Measurements from ENCODE around the gene ULK3.

DNA sequence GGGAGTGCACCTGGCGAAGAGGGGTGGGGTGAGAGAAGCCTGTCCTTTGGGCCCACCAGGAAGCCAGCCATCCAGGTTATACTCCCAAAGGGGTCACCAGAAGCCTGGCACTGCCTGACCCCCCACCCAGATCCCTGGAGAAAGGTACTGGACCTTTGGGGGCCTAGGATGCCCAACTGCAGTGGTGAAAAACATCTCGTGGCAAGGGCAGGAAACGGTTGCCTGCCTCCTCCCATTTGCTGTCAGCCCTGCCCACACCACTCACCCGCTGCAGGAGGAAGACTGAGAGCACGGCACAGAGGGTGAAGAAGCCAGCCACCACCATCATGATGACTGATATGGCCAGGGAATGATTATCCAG lies 2.2 kb upstream of the ULK3 start:
- TF ChIP-seq, protein P1, sequence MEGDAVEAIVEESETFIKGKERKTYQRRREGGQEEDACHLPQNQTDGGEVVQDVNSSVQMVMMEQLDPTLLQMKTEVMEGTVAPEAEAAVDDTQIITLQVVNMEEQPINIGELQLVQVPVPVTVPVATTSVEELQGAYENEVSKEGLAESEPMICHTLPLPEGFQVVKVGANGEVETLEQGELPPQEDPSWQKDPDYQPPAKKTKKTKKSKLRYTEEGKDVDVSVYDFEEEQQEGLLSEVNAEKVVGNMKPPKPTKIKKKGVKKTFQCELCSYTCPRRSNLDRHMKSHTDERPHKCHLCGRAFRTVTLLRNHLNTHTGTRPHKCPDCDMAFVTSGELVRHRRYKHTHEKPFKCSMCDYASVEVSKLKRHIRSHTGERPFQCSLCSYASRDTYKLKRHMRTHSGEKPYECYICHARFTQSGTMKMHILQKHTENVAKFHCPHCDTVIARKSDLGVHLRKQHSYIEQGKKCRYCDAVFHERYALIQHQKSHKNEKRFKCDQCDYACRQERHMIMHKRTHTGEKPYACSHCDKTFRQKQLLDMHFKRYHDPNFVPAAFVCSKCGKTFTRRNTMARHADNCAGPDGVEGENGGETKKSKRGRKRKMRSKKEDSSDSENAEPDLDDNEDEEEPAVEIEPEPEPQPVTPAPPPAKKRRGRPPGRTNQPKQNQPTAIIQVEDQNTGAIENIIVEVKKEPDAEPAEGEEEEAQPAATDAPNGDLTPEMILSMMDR (IDR thresholded peaks at IDR 0.05) = no peak
- TF ChIP-seq EZH2 (IDR thresholded peaks at IDR 0.05; ENCODE audit: borderline replicate concordance, insufficient read depth, low read depth, low read length, poor library complexity, severe bottlenecking) = no peak
